Measurements from ENCODE around the gene AADACL3.

AADACL3 gene

DNA sequence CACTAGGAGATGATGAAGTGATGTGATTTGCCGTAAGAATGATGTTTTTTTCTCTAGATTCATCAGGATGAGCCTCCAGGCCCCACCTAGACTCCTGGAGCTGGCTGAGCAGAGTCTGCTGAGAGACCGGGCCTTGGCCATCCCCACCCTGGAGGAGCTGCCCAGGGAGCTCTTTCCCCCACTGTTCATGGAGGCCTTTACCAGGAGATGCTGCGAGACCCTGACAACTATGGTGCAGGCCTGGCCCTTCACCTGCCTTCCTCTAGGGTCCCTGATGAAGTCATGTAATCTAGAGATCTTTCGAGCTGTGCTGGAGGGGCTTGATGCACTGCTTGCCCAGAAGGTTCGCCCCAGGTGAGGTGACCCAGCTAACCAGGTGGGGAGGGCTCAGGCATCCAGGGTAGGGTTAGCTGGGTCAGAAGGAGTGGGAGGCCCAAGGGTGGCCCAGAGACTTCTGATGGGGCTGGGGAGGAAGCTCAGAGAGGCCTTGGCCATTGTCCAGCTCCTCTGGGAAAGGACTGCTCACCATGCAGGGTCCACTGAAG, 59.0 kb downstream of the AADACL3 start:
- WGBS, 2 experiments: 90 to 95% methylated on average over 5 of the region's 5 CpGs
- Histone ChIP-seq H3K4me1 (ENCODE audit: control insufficient read depth, insufficient read depth, low read length) (no peaks in the 10 kb centered on the region), H3K9me3 (ENCODE audit: control insufficient read depth, low read length) (no peaks in the 10 kb centered on the region), H3K27me3 (ENCODE audit: control insufficient read depth, insufficient read depth, low read length, poor library complexity, severe bottlenecking) (no peaks in the 10 kb centered on the region), H3K4me3 (ENCODE audit: insufficient read depth, low read depth, low read length) (no peak overlapping the region), H3K27ac (ENCODE audit: insufficient read depth, low read depth, low read length, poor library complexity, severe bottlenecking) (no peak overlapping the region), H3K36me3 (ENCODE audit: control insufficient read depth, insufficient read depth, low read length) (no peaks in the 10 kb centered on the region)

GRCh38 chr1:12775443-12775842, 59.5 kb downstream of the AADACL3 start:
- H3K4me3 ChIP-seq (ENCODE audit: insufficient read depth, low read depth, low read length): no peak overlapping the region
- no peaks in the 10 kb centered on the region for H3K9me3 ChIP-seq (ENCODE audit: control insufficient read depth, low read length)
- H3K36me3 ChIP-seq (ENCODE audit: control insufficient read depth, insufficient read depth, low read length): no peaks in the 10 kb centered on the region
- H3K27me3 ChIP-seq (ENCODE audit: control insufficient read depth, insufficient read depth, low read length, poor library complexity, severe bottlenecking): no peaks in the 10 kb centered on the region
- no peaks in the 10 kb centered on the region for H3K4me1 ChIP-seq (ENCODE audit: control insufficient read depth, insufficient read depth, low read length)
- WGBS, 2 experiments: 92% methylated on average over 8 of the region's 8 CpGs
- no peak overlapping the region for H3K27ac ChIP-seq (ENCODE audit: insufficient read depth, low read depth, low read length, poor library complexity, severe bottlenecking)

GRCh38 chr1:12776801-12777557, 61.1 kb downstream of the AADACL3 start:
- WGBS, 2 experiments: 93 to 95% methylated on average over 15 of the region's 15 CpGs
- Histone ChIP-seq H3K4me1 (ENCODE audit: control insufficient read depth, insufficient read depth, low read length) (no peaks in the 10 kb centered on the region), H3K36me3 (ENCODE audit: control insufficient read depth, insufficient read depth, low read length) (no peaks in the 10 kb centered on the region), H3K27me3 (ENCODE audit: control insufficient read depth, insufficient read depth, low read length, poor library complexity, severe bottlenecking) (no peaks in the 10 kb centered on the region), H3K4me3 (ENCODE audit: insufficient read depth, low read depth, low read length) (no peak overlapping the region), H3K27ac (ENCODE audit: insufficient read depth, low read depth, low read length, poor library complexity, severe bottlenecking) (no peak overlapping the region), H3K9me3 (ENCODE audit: control insufficient read depth, low read length) (no peaks in the 10 kb centered on the region)
